HG03108 (cell line): ENCODE measurements around the gene UTY.

Experiments used
- ATAC-seq: cut with Tn5 transposase; IDR thresholded peaks from one replicate; pipeline ENCODE4 v1.9.1; 2021; ENCODE audit warnings: moderate library complexity; ENCODE audit not compliant: unreplicated experiment

UTY gene

GRCh38 chrY:13479828-13480227 is at the start of gene UTY:
Gene UTY (minus strand): TSS chrY:13480033. CDS start chrY:13479665, 368 bp downstream.
- no peak for ATAC-seq

GRCh38 chrY:13520474-13520873 is 40.6 kb upstream of the UTY start:
- ATAC-seq, result no peak

- no peak for ATAC-seq
Measured at GRCh38 chrY:13501215-13501614, 21.4 kb upstream of the UTY start.

- no peak for ATAC-seq
Measured at GRCh38 chrY:13493737-13494136, 13.9 kb upstream of the UTY start.

GRCh38 chrY:13492408-13492807 is 12.6 kb upstream of the UTY start:
- ATAC-seq, result no peak

- ATAC-seq, result no peak
Measured at GRCh38 chrY:13488738-13489137, 8.9 kb upstream of the UTY start.

GRCh38 chrY:13479121-13479711 is 617 bp downstream of the UTY start:
- ATAC-seq, result no peak

GRCh38 chrY:13478126-13478785 is 1.6 kb downstream of the UTY start:
- ATAC-seq, result no peak

- ATAC-seq, result no peak
Measured at GRCh38 chrY:13474997-13475396, 4.8 kb downstream of the UTY start.

- ATAC-seq, result no peak
Measured at GRCh38 chrY:13451572-13451971, 28.3 kb downstream of the UTY start.

GRCh38 chrY:13450596-13451130 is 29.2 kb downstream of the UTY start:
- ATAC-seq, result no peak

- no peak for ATAC-seq
Measured at GRCh38 chrY:13445566-13445965, 34.3 kb downstream of the UTY start.

- no peak for ATAC-seq
Measured at GRCh38 chrY:13443146-13443545, 36.7 kb downstream of the UTY start.

GRCh38 chrY:13440811-13441210 is 39.0 kb downstream of the UTY start:
- ATAC-seq, result no peak

- ATAC-seq, result no peak
Measured at GRCh38 chrY:13435968-13436937, 43.6 kb downstream of the UTY start.

- no peak for ATAC-seq
Measured at GRCh38 chrY:13435206-13435967, 44.4 kb downstream of the UTY start.

- no peak for ATAC-seq
Measured at GRCh38 chrY:13432293-13433025, 47.4 kb downstream of the UTY start.

- no peak for ATAC-seq
Measured at GRCh38 chrY:13429551-13429950, 50.3 kb downstream of the UTY start.

GRCh38 chrY:13423281-13423732 is 56.5 kb downstream of the UTY start:
- ATAC-seq, result no peak
